Ishikawa (cell line): Measurements from ENCODE around the gene RAD50.

Experiments
- CEBPB ChIP-seq: IDR thresholded peaks from 2 replicates; pipeline ENCODE4 v1.6.1; 2012
- CREB1 ChIP-seq: IDR thresholded peaks from 2 replicates; pipeline ENCODE4 v1.6.1; 2012; ENCODE audit warnings: low read depth
- EGR1 ChIP-seq: IDR thresholded peaks from 2 replicates; pipeline ENCODE4 v1.6.1; 2012
- EP300 ChIP-seq: IDR thresholded peaks from 2 replicates; pipeline ENCODE4 v1.6.1; 2012; ENCODE audit warnings: borderline replicate concordance
- FOXM1 ChIP-seq: IDR thresholded peaks from 2 replicates; pipeline ENCODE4 v1.6.1; 2012; ENCODE audit warnings: low read depth, borderline replicate concordance
- NFIC ChIP-seq: IDR thresholded peaks from 2 replicates; pipeline ENCODE4 v1.6.1; 2012
- RAD21 ChIP-seq: IDR thresholded peaks from 2 replicates; pipeline ENCODE4 v1.6.1; 2012; ENCODE audit warnings: low read depth
- TAF1 ChIP-seq: IDR thresholded peaks from 2 replicates; pipeline ENCODE4 v1.6.1; 2012; ENCODE audit warnings: low read depth, mild to moderate bottlenecking
- TCF12 ChIP-seq: IDR thresholded peaks from 2 replicates; pipeline ENCODE4 v1.6.1; 2012; ENCODE audit warnings: low read depth
- TEAD4 ChIP-seq: IDR thresholded peaks from 2 replicates; pipeline ENCODE4 v1.6.1; 2012
- USF1 ChIP-seq: IDR thresholded peaks from 2 replicates; pipeline ENCODE4 v1.6.1; 2012
- YY1 ChIP-seq: IDR thresholded peaks from 2 replicates; pipeline ENCODE4 v1.6.1; 2012; ENCODE audit warnings: low read depth
- ZBTB7A ChIP-seq: IDR thresholded peaks from 2 replicates; pipeline ENCODE4 v1.6.1; 2012; ENCODE audit warnings: low read depth
- TF ChIP-seq, protein P1 (sequence below): IDR thresholded peaks from 2 replicates; pipeline ENCODE4 v1.6.1; 2012
- TF ChIP-seq, protein P2 (sequence below): IDR thresholded peaks from 2 replicates; pipeline ENCODE4 v1.6.1; 2012; ENCODE audit warnings: low read depth, mild to moderate bottlenecking

RAD50 gene

GRCh38 chr5:132680780-132681475 is 124.2 kb downstream of the RAD50 start:
- no peak for TF ChIP-seq EGR1
- TF ChIP-seq ZBTB7A, result no peak
- no peak for TF ChIP-seq EP300
- no peak for TF ChIP-seq FOXM1
- TF ChIP-seq CREB1, result no peak
- no peak for TF ChIP-seq CEBPB
- no peak for TF ChIP-seq RAD21
- no peak for TF ChIP-seq USF1
- no peak for TF ChIP-seq TAF1
- no peak for TF ChIP-seq TEAD4
- TF ChIP-seq NFIC, result no peak
- TF ChIP-seq, protein P1, sequence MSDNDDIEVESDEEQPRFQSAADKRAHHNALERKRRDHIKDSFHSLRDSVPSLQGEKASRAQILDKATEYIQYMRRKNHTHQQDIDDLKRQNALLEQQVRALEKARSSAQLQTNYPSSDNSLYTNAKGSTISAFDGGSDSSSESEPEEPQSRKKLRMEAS, result no peak
- TF ChIP-seq, protein P2, sequence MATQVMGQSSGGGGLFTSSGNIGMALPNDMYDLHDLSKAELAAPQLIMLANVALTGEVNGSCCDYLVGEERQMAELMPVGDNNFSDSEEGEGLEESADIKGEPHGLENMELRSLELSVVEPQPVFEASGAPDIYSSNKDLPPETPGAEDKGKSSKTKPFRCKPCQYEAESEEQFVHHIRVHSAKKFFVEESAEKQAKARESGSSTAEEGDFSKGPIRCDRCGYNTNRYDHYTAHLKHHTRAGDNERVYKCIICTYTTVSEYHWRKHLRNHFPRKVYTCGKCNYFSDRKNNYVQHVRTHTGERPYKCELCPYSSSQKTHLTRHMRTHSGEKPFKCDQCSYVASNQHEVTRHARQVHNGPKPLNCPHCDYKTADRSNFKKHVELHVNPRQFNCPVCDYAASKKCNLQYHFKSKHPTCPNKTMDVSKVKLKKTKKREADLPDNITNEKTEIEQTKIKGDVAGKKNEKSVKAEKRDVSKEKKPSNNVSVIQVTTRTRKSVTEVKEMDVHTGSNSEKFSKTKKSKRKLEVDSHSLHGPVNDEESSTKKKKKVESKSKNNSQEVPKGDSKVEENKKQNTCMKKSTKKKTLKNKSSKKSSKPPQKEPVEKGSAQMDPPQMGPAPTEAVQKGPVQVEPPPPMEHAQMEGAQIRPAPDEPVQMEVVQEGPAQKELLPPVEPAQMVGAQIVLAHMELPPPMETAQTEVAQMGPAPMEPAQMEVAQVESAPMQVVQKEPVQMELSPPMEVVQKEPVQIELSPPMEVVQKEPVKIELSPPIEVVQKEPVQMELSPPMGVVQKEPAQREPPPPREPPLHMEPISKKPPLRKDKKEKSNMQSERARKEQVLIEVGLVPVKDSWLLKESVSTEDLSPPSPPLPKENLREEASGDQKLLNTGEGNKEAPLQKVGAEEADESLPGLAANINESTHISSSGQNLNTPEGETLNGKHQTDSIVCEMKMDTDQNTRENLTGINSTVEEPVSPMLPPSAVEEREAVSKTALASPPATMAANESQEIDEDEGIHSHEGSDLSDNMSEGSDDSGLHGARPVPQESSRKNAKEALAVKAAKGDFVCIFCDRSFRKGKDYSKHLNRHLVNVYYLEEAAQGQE, result no peak
- TF ChIP-seq YY1, result no peak
- no peak for TF ChIP-seq TCF12

DNA sequence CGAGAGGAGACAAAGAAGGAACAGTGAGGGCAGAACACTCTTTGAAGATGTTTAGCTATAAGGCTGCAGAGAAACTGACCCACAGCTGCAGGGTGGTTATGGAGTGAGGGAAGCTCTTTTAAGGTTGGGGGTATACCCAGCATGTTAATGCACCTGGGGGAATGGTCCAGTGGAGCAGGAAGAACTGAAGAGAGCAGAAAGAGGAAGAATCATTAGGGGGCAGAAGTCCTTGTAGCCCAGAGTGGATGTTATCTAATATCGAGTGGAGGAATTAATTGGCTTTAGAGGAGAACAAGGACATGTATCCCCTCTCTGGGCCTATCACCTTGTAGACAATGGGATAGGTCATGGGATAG is 124.7 kb downstream of the RAD50 start:
- TF ChIP-seq USF1, result no peak
- TF ChIP-seq FOXM1, result no peak
- TF ChIP-seq, protein P1, result no peak
- TF ChIP-seq CEBPB, result no peak
- TF ChIP-seq TCF12, result no peak
- TF ChIP-seq RAD21, result no peak
- no peak for TF ChIP-seq CREB1
- no peak for TF ChIP-seq TAF1
- no peak for TF ChIP-seq YY1
- TF ChIP-seq EP300, result no peak
- TF ChIP-seq TEAD4, result no peak
- no peak for TF ChIP-seq NFIC

DNA sequence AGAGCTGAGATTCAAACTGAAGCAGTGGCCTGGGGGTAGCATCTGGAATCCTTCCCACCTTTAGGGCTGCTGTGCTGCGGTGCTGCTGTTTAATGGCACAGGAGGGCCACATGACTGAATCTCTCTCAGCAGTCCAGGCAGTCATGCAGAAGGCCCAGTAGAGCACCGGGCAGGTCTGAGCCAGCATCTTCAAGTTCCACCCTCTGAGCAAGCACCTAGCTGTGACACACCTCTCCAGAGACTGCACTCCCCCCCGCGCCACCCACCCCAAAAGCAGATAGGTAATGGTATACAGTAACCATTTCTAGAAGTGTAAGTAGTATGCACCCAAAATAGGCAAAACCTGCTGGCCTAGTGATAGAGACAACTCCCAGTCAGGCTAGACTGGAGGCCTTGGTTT is 125.2 kb downstream of the RAD50 start:
- TF ChIP-seq TCF12 (no peak), NFIC (no peak), TEAD4 (no peak), CREB1 (no peak), RAD21 (no peak), TAF1 (no peak), EP300 (no peak), CEBPB (no peak), FOXM1 (no peak), EGR1 (no peak)
- TF ChIP-seq, protein P2, result no peak

DNA sequence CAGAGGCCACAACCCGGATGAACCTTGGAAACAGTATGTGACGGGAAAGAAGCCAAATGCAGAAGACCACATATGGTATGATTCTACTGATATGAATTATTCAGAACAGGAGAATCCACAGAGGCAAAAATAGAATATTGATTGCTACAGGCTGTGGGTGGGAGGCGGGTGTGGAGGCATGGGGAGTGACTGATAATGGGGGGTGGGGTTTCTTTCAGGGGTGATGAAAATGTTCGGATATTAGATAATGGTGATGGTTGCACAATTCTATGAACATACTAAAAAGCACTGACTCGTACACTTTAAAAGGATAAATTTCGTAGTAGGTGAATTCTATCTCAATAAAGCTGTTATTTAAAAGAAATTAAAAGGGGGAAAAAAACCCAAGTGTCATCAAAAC is 127.7 kb downstream of the RAD50 start:
- TF ChIP-seq FOXM1 (no peak), TCF12 (no peak), ZBTB7A (no peak), EP300 (no peak)
- TF ChIP-seq, protein P2, result no peak
